K562 (cell line): ENCODE measurements around the gene SACM1L. TPM values are rescaled to one million over a fixed set of nuclear protein-coding genes. Genes with fewer than 3 reads are reported as not detected.

Experiments used
- ETV6 ChIP-seq, 3 experiments: fragments of 150-350 bp in 1 of 3; sonication (generic) in 1 of 3; formaldehyde crosslinking in 1 of 3; IDR thresholded peaks; 2 replicates each; pipeline versions ENCODE4 v1.6.1 to v1.8.0; 2014 to 2022; ENCODE audit warnings: borderline replicate concordance in 2 of 3, low read depth in 2 of 3, antibody characterized with exemption in 1 of 3, low read length in 1 of 3, mild to moderate bottlenecking in 1 of 3, missing genetic modification reagents in 1 of 3
- NBN ChIP-seq: fragments of 450-650 bp; IDR thresholded peaks from 2 replicates; pipeline ENCODE4 v1.6.1; 2016; ENCODE audit warnings: low read depth, mild to moderate bottlenecking
- TARDBP ChIP-seq: fragments of 450-650 bp; IDR thresholded peaks from 2 replicates; pipeline ENCODE4 v1.6.1; 2016
- ZC3H4 ChIP-seq: sonication (generic); formaldehyde crosslinking; IDR thresholded peaks from 2 replicates; pipeline ENCODE4 v1.9.0; 2021; ENCODE audit warnings: missing genetic modification reagents, borderline replicate concordance
- ZNF699 ChIP-seq: fragments of 250-450 bp; sonication (Bioruptor Pico); IDR thresholded peaks from 2 replicates; pipeline ENCODE4 v1.8.0; 2021; ENCODE audit warnings: mild to moderate bottlenecking, moderate library complexity; ENCODE audit not compliant: insufficient replicate concordance
- polyA plus RNA-seq, 8 experiments: library from polyadenylated mRNA; depleted of rRNA in 4 of 8; stranded (reverse) in 5 of 8; unstranded in 3 of 8; fragments of >200 nt; fragmentation: Nextera tagmentation in 2 of 8; fragmentation: Illumina TruSeq in 1 of 8; extraction: Ambion mirVana in 2 of 8; extraction: Trizol in 1 of 8; gene quantifications; 2 replicates each; pipeline versions ENCODE4 v1.2.1 to v1.2.3, GENCODE V29; 2011 to 2014; ENCODE audit warnings: inconsistent platforms in 1 of 8, missing spikeins in 1 of 8
- total RNA-seq, 7 experiments: library from RNA; depleted of rRNA in 6 of 7; stranded (reverse); fragments of >200 nt in 6 of 7; fragmentation: Illumina TruSeq in 2 of 7; extraction: Trizol in 2 of 7; gene quantifications; 2 replicates each; pipeline versions ENCODE4 v1.2.1 to v1.2.3, GENCODE V29; 2011 to 2021; ENCODE audit warnings: low replicate concordance in 1 of 7
- TF ChIP-seq, protein P1 (sequence below): fragments of 200-800 bp; sonication (Bioruptor generic); IDR thresholded peaks from 2 replicates; pipeline ENCODE4 v1.6.1; 2016; ENCODE audit warnings: missing genetic modification characterization, missing compliant biosample characterization
- TF ChIP-seq, protein P2 (sequence below): sonication (generic); formaldehyde crosslinking; IDR thresholded peaks from 2 replicates; pipeline ENCODE4 v1.4.0; 2020; ENCODE audit warnings: mild to moderate bottlenecking, missing genetic modification reagents

SACM1L gene
- total and polyA plus RNA-seq, 9 of the 15 experiments (the other 6 are each of a cell fraction or from before 2014, with no cell fraction given): 25.7 to 67.2 (median 40.3) TPM

DNA sequence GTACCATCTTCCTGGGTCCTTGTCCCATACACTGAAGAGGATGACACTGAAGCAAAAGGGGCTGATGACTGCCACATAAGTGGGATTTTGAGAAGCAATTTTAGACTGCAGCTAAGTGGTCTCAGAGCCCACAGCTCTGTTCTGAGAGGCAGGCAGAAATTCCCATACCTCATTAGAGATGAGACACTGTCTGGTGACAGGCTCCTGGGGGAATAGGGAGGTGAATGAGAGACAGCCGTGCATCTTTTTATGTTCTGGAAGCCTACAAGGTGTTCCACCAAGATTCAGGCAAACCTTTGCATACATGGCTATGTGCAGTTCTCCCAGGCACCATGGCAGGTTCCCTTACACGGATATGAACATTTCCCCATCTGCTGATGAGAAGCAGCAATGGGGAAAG lies 47.4 kb upstream of the SACM1L start (continued):
- TF ChIP-seq, protein P1, sequence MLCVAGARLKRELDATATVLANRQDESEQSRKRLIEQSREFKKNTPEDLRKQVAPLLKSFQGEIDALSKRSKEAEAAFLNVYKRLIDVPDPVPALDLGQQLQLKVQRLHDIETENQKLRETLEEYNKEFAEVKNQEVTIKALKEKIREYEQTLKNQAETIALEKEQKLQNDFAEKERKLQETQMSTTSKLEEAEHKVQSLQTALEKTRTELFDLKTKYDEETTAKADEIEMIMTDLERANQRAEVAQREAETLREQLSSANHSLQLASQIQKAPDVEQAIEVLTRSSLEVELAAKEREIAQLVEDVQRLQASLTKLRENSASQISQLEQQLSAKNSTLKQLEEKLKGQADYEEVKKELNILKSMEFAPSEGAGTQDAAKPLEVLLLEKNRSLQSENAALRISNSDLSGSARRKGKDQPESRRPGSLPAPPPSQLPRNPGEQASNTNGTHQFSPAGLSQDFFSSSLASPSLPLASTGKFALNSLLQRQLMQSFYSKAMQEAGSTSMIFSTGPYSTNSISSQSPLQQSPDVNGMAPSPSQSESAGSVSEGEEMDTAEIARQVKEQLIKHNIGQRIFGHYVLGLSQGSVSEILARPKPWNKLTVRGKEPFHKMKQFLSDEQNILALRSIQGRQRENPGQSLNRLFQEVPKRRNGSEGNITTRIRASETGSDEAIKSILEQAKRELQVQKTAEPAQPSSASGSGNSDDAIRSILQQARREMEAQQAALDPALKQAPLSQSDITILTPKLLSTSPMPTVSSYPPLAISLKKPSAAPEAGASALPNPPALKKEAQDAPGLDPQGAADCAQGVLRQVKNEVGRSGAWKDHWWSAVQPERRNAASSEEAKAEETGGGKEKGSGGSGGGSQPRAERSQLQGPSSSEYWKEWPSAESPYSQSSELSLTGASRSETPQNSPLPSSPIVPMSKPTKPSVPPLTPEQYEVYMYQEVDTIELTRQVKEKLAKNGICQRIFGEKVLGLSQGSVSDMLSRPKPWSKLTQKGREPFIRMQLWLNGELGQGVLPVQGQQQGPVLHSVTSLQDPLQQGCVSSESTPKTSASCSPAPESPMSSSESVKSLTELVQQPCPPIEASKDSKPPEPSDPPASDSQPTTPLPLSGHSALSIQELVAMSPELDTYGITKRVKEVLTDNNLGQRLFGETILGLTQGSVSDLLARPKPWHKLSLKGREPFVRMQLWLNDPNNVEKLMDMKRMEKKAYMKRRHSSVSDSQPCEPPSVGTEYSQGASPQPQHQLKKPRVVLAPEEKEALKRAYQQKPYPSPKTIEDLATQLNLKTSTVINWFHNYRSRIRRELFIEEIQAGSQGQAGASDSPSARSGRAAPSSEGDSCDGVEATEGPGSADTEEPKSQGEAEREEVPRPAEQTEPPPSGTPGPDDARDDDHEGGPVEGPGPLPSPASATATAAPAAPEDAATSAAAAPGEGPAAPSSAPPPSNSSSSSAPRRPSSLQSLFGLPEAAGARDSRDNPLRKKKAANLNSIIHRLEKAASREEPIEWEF: no peak
- no peak for TF ChIP-seq ZC3H4 (CRISPR knock-in tag)
- TF ChIP-seq ZNF699 (CRISPR knock-in tag): no peak
- no peak for TF ChIP-seq ETV6 (IDR thresholded peaks at IDR 0.05; ENCODE audit: borderline replicate concordance in 1 of 2, low read depth in 2 of 2, low read length in 1 of 2)
- TF ChIP-seq ETV6 (CRISPR knock-in tag; IDR thresholded peaks at IDR 0.05; ENCODE audit: borderline replicate concordance): no peak
- TF ChIP-seq NBN: no peak
- TF ChIP-seq TARDBP: no peak
- TF ChIP-seq, protein P2, sequence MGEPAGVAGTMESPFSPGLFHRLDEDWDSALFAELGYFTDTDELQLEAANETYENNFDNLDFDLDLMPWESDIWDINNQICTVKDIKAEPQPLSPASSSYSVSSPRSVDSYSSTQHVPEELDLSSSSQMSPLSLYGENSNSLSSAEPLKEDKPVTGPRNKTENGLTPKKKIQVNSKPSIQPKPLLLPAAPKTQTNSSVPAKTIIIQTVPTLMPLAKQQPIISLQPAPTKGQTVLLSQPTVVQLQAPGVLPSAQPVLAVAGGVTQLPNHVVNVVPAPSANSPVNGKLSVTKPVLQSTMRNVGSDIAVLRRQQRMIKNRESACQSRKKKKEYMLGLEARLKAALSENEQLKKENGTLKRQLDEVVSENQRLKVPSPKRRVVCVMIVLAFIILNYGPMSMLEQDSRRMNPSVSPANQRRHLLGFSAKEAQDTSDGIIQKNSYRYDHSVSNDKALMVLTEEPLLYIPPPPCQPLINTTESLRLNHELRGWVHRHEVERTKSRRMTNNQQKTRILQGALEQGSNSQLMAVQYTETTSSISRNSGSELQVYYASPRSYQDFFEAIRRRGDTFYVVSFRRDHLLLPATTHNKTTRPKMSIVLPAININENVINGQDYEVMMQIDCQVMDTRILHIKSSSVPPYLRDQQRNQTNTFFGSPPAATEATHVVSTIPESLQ (CRISPR knock-in tag): no peak
